Measurements from ENCODE around the gene RAP1GAP. TPM values are rescaled to one million over a fixed set of nuclear protein-coding genes. Genes with fewer than 3 reads are reported as not detected.

The RAP1GAP gene
- polyA plus RNA-seq, 3 donors, result 0.04 TPM; not detected in 2

- H3K4me3 Mint-ChIP-seq, result no peak overlapping the region
- intact Hi-C loops (cut with micrococcal nuclease), result no loop called here
- Histone ChIP-seq H3K27me3 (ENCODE audit: control insufficient read depth in 2 of 2, insufficient read depth in 2 of 2, low read length in 2 of 2) (peaks cover 0 to 21% of the 10 kb centered on the region in 2 donors), H2AFZ (ENCODE audit: insufficient read depth, low read depth, low read length, poor library complexity, severe bottlenecking) (no peak overlapping the region), H3K9me3 (replicated peaks in 1 of 2; ENCODE audit: control insufficient read depth in 1 of 2, insufficient read depth in 1 of 2, low read length in 2 of 2) (no peaks in the 10 kb centered on the region), H3K4me1 (ENCODE audit: control insufficient read depth in 1 of 2, insufficient read depth in 2 of 2, low read length in 2 of 2) (peaks cover 2 to 3% of the 10 kb centered on the region in 2 donors), H3K36me3 (replicated peaks in 1 of 2; ENCODE audit: control insufficient read depth in 1 of 2, insufficient read depth in 2 of 2, low read length in 2 of 2) (no peaks in the 10 kb centered on the region), H3K79me2 (ENCODE audit: insufficient read depth, low read length) (no peaks in the 10 kb centered on the region), H3K4me3 (replicated peaks in 1 of 3; ENCODE audit: low read depth in 2 of 3, low read length in 3 of 3) (no peak overlapping the region), H3K9ac (ENCODE audit: insufficient read depth, low read length, poor library complexity, severe bottlenecking) (no peak overlapping the region), H4K20me1 (ENCODE audit: insufficient read depth, low read length) (no peaks in the 10 kb centered on the region), H3K4me2 (replicated peaks; ENCODE audit: extremely low read depth, low read length, poor library complexity, severe bottlenecking) (no peak overlapping the region), H3K27ac (ENCODE audit: low read depth in 1 of 2, low read length in 2 of 2) (no peak overlapping the region)
- H3K4me1 Mint-ChIP-seq, result peaks cover 4% of the 10 kb centered on the region
- H3K36me3 Mint-ChIP-seq, result no peaks in the 10 kb centered on the region
- no peak overlapping the region for H3K27ac Mint-ChIP-seq
- DNase-seq, result no peak
- 100% methylated on average over 5 of the region's 9 CpGs for WGBS (ENCODE audit: insufficient coverage)
- H3K27me3 Mint-ChIP-seq (ENCODE audit: low read depth in 3 of 3), result peaks cover 26 to 34% (median 30%) of the 10 kb centered on the region in 3 donors
- H3K9me3 Mint-ChIP-seq, result peaks cover 0 to 2% (median 0%) of the 10 kb centered on the region in 7 donors
- no peak for TF ChIP-seq CTCF (IDR thresholded peaks at IDR 0.05)
Observed at GRCh38 chr1:21577933-21578332, 91.2 kb downstream of the RAP1GAP start.

GRCh38 chr1:21577324-21577723 is 91.8 kb downstream of the RAP1GAP start:
- intact Hi-C loops (cut with micrococcal nuclease), result no loop called here
- H3K27me3 Mint-ChIP-seq (ENCODE audit: low read depth in 3 of 3), result peaks cover 27 to 36% (median 32%) of the 10 kb centered on the region in 3 donors
- no peak overlapping the region for H3K4me2 ChIP-seq (replicated peaks; ENCODE audit: extremely low read depth, low read length, poor library complexity, severe bottlenecking)
- no peaks in the 10 kb centered on the region for H3K4me1 ChIP-seq (ENCODE audit: control insufficient read depth in 1 of 2, insufficient read depth in 2 of 2, low read length in 2 of 2)
- no peaks in the 10 kb centered on the region for H4K20me1 ChIP-seq (ENCODE audit: insufficient read depth, low read length)
- WGBS (ENCODE audit: insufficient coverage), result 85% methylated on average over 18 of the region's 26 CpGs
- peaks cover 0 to 2% (median 0%) of the 10 kb centered on the region in 7 donors for H3K9me3 Mint-ChIP-seq
- no peak overlapping the region for H3K4me3 Mint-ChIP-seq
- peaks cover 0 to 21% of the 10 kb centered on the region in 2 donors for H3K27me3 ChIP-seq (ENCODE audit: control insufficient read depth in 2 of 2, insufficient read depth in 2 of 2, low read length in 2 of 2)
- DNase-seq, result no peak
- no peak overlapping the region for H3K4me3 ChIP-seq (replicated peaks in 1 of 3; ENCODE audit: low read depth in 2 of 3, low read length in 3 of 3)
- no peaks in the 10 kb centered on the region for H3K36me3 Mint-ChIP-seq
- no peaks in the 10 kb centered on the region for H3K36me3 ChIP-seq (replicated peaks in 1 of 2; ENCODE audit: control insufficient read depth in 1 of 2, insufficient read depth in 2 of 2, low read length in 2 of 2)
- peak overlapping the region in 1 of 7 donors; percentile 11 for H3K27ac Mint-ChIP-seq
- no peaks in the 10 kb centered on the region for H3K9me3 ChIP-seq (replicated peaks in 1 of 2; ENCODE audit: control insufficient read depth in 1 of 2, insufficient read depth in 1 of 2, low read length in 2 of 2)
- no peak overlapping the region for H3K9ac ChIP-seq (ENCODE audit: insufficient read depth, low read length, poor library complexity, severe bottlenecking)
- no peaks in the 10 kb centered on the region for H3K4me1 Mint-ChIP-seq
- H3K27ac ChIP-seq (ENCODE audit: low read depth in 1 of 2, low read length in 2 of 2), result no peak overlapping the region
- no peak overlapping the region for H2AFZ ChIP-seq (ENCODE audit: insufficient read depth, low read depth, low read length, poor library complexity, severe bottlenecking)
- TF ChIP-seq CTCF (IDR thresholded peaks at IDR 0.05), result no peak
- H3K79me2 ChIP-seq (ENCODE audit: insufficient read depth, low read length), result no peaks in the 10 kb centered on the region
